ENCODE results near the gene ZNF275. TPM values are rescaled to one million over a fixed set of nuclear protein-coding genes. Genes with fewer than 3 reads are reported as not detected.

ZNF275 gene
- total RNA-seq, 1 experiment from 2014 or later, result 9.8 TPM

DNA sequence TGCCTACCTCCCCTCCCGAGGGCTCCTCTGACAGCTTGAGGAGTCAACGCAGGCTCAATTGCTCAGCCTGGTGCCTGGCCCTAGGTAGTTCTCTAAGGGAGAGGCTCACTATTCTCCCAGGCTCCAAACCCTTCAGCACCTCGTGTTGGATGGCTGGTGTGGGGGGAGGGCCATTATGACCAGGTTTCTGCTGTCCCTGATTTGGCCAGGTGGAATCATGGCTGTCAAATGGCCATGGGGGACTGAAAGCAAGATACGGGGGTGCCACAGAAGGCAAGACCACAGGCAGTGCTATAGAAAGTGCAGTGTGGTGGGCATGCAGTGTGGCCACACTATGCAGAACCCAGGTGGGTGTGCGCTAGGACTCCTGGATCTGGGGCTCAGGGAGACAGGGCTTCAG, 21.9 kb upstream of the ZNF275 start:
- no peak for TF ChIP-seq JUND (IDR thresholded peaks at IDR 0.05)
- no peak for TF ChIP-seq POLR2AphosphoS5 (IDR thresholded peaks at IDR 0.05; ENCODE audit: low read depth, low read length)
- no peak for TF ChIP-seq EZH2 (IDR thresholded peaks at IDR 0.05)
- no peak for TF ChIP-seq SRF (IDR thresholded peaks at IDR 0.05; ENCODE audit: low read depth)
- TF ChIP-seq, protein P1, sequence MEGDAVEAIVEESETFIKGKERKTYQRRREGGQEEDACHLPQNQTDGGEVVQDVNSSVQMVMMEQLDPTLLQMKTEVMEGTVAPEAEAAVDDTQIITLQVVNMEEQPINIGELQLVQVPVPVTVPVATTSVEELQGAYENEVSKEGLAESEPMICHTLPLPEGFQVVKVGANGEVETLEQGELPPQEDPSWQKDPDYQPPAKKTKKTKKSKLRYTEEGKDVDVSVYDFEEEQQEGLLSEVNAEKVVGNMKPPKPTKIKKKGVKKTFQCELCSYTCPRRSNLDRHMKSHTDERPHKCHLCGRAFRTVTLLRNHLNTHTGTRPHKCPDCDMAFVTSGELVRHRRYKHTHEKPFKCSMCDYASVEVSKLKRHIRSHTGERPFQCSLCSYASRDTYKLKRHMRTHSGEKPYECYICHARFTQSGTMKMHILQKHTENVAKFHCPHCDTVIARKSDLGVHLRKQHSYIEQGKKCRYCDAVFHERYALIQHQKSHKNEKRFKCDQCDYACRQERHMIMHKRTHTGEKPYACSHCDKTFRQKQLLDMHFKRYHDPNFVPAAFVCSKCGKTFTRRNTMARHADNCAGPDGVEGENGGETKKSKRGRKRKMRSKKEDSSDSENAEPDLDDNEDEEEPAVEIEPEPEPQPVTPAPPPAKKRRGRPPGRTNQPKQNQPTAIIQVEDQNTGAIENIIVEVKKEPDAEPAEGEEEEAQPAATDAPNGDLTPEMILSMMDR (IDR thresholded peaks at IDR 0.05 in 2 of 3, conservative IDR thresholded peaks at IDR 0.05 in 1 of 3; ENCODE audit: borderline replicate concordance in 1 of 3, insufficient read depth in 1 of 3, low read depth in 2 of 3, low read length in 2 of 3), result no peak
- no peak for TF ChIP-seq SIN3A (IDR thresholded peaks at IDR 0.05; ENCODE audit: low read depth)
- TF ChIP-seq TCF7L2 (IDR thresholded peaks at IDR 0.05; ENCODE audit: borderline replicate concordance, extremely low read depth, insufficient read depth, insufficient read length), result no peak
- no peak for TF ChIP-seq CBX3 (IDR thresholded peaks at IDR 0.05; ENCODE audit: low read depth)
- no peak for TF ChIP-seq EZH2phosphoT487 (IDR thresholded peaks at IDR 0.05; ENCODE audit: borderline replicate concordance)
- TF ChIP-seq CEBPB (IDR thresholded peaks at IDR 0.05; ENCODE audit: low read depth), result no peak
- TF ChIP-seq ELF1 (IDR thresholded peaks at IDR 0.05; ENCODE audit: borderline replicate concordance, low read depth), result no peak
- TF ChIP-seq ZNF274 (IDR thresholded peaks at IDR 0.05; ENCODE audit: low read depth, low read length), result no peak
- TF ChIP-seq EGR1 (IDR thresholded peaks at IDR 0.05; ENCODE audit: low read depth), result no peak
- TF ChIP-seq, protein P2, sequence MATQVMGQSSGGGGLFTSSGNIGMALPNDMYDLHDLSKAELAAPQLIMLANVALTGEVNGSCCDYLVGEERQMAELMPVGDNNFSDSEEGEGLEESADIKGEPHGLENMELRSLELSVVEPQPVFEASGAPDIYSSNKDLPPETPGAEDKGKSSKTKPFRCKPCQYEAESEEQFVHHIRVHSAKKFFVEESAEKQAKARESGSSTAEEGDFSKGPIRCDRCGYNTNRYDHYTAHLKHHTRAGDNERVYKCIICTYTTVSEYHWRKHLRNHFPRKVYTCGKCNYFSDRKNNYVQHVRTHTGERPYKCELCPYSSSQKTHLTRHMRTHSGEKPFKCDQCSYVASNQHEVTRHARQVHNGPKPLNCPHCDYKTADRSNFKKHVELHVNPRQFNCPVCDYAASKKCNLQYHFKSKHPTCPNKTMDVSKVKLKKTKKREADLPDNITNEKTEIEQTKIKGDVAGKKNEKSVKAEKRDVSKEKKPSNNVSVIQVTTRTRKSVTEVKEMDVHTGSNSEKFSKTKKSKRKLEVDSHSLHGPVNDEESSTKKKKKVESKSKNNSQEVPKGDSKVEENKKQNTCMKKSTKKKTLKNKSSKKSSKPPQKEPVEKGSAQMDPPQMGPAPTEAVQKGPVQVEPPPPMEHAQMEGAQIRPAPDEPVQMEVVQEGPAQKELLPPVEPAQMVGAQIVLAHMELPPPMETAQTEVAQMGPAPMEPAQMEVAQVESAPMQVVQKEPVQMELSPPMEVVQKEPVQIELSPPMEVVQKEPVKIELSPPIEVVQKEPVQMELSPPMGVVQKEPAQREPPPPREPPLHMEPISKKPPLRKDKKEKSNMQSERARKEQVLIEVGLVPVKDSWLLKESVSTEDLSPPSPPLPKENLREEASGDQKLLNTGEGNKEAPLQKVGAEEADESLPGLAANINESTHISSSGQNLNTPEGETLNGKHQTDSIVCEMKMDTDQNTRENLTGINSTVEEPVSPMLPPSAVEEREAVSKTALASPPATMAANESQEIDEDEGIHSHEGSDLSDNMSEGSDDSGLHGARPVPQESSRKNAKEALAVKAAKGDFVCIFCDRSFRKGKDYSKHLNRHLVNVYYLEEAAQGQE (IDR thresholded peaks at IDR 0.05; ENCODE audit: low read depth), result no peak
- TF ChIP-seq RAD21 (IDR thresholded peaks at IDR 0.05; ENCODE audit: low read depth), result no peak
- TF ChIP-seq, protein P3, sequence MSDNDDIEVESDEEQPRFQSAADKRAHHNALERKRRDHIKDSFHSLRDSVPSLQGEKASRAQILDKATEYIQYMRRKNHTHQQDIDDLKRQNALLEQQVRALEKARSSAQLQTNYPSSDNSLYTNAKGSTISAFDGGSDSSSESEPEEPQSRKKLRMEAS (IDR thresholded peaks at IDR 0.05), result no peak
- TF ChIP-seq FOSL1 (IDR thresholded peaks at IDR 0.05; ENCODE audit: low read depth), result no peak
- no peak for TF ChIP-seq YY1 (IDR thresholded peaks at IDR 0.05; ENCODE audit: extremely low read depth, insufficient replicate concordance, low read depth, low read length)
- no peak for TF ChIP-seq SP1 (IDR thresholded peaks at IDR 0.05; ENCODE audit: low read depth)
- TF ChIP-seq, protein P4, sequence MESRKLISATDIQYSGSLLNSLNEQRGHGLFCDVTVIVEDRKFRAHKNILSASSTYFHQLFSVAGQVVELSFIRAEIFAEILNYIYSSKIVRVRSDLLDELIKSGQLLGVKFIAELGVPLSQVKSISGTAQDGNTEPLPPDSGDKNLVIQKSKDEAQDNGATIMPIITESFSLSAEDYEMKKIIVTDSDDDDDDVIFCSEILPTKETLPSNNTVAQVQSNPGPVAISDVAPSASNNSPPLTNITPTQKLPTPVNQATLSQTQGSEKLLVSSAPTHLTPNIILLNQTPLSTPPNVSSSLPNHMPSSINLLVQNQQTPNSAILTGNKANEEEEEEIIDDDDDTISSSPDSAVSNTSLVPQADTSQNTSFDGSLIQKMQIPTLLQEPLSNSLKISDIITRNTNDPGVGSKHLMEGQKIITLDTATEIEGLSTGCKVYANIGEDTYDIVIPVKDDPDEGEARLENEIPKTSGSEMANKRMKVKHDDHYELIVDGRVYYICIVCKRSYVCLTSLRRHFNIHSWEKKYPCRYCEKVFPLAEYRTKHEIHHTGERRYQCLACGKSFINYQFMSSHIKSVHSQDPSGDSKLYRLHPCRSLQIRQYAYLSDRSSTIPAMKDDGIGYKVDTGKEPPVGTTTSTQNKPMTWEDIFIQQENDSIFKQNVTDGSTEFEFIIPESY (IDR thresholded peaks at IDR 0.05; ENCODE audit: extremely low read depth, insufficient replicate concordance, low read length), result no peak
- H3K9me2 ChIP-seq (ENCODE audit: insufficient read depth), result no peaks in the 10 kb centered on the region
- no peaks in the 10 kb centered on the region for H3K27me3 ChIP-seq (ENCODE audit: insufficient read depth, low read length)
- H3K9me3 ChIP-seq (ENCODE audit: control insufficient read depth in 1 of 2, insufficient read depth in 1 of 2, low read depth in 1 of 2, low read length in 2 of 2), result no peaks in the 10 kb centered on the region
- H3K4me2 ChIP-seq (ENCODE audit: low read length), result no peak overlapping the region
- no peaks in the 10 kb centered on the region for H3K36me3 ChIP-seq (ENCODE audit: control insufficient read depth in 1 of 2, insufficient read depth in 2 of 2, low read length in 2 of 2)
- H3K79me2 ChIP-seq (ENCODE audit: insufficient read depth, low read length), result no peaks in the 10 kb centered on the region
- DNase-seq (ENCODE audit: low read depth, low spot score), result no peak
- no peak overlapping the region for H2AFZ ChIP-seq (ENCODE audit: low read depth, low read length, poor library complexity, severe bottlenecking)
- H4K20me1 ChIP-seq (ENCODE audit: insufficient read depth), result no peaks in the 10 kb centered on the region
- no peak for ATAC-seq
- BruUV-seq (replicated peaks), result no TSS peak
- H3K9ac ChIP-seq (ENCODE audit: low read length), result no peak overlapping the region
- intact Hi-C loops (cut with micrococcal nuclease), result no loop called here
- ChIA-PET POLR2A (no interaction called here), RAD21 (ENCODE audit: low non-redundant PET in 1 of 2, low total read pairs in 2 of 2, uncharacterized antibody in 2 of 2, unreplicated experiment in 2 of 2) (no interaction called here), CTCF (no interaction called here)
- no peak overlapping the region for H3K4me3 ChIP-seq (replicated peaks in 1 of 2; ENCODE audit: low read depth in 1 of 2, low read length in 2 of 2)
- H3K4me1 ChIP-seq (ENCODE audit: control insufficient read depth in 1 of 2, insufficient read depth in 2 of 2, low read length in 2 of 2), result no peaks in the 10 kb centered on the region
- no peak overlapping the region for H3K27ac ChIP-seq (ENCODE audit: low read depth, low read length)

Measured in HCT116 (cell line).